HepG2 (cell line): ENCODE data around the gene PSMC5. TPM values are rescaled to one million over a fixed set of nuclear protein-coding genes. Genes with fewer than 3 reads are reported as not detected.

Experiments
- BRCA1 ChIP-seq: sonication (generic); formaldehyde crosslinking; IDR thresholded peaks from 2 replicates; pipeline ENCODE4 v1.4.0; 2020; ENCODE audit warnings: missing genetic modification reagents
- CENPT ChIP-seq: sonication (generic); formaldehyde crosslinking; IDR thresholded peaks from 2 replicates; pipeline ENCODE4 v1.8.0; 2022; ENCODE audit warnings: low read depth, mild to moderate bottlenecking, moderate library complexity, missing genetic modification reagents
- ERF ChIP-seq: IDR thresholded peaks from 2 replicates; pipeline ENCODE4 v1.6.1; 2018; ENCODE audit warnings: missing biosample characterization, missing genetic modification reagents
- HES4 ChIP-seq: sonication (generic); formaldehyde crosslinking; IDR thresholded peaks from 2 replicates; pipeline ENCODE4 v1.9.0; 2021; ENCODE audit warnings: mild to moderate bottlenecking, missing genetic modification reagents, borderline replicate concordance
- HNRNPLL ChIP-seq: fragments of 200-400 bp; formaldehyde crosslinking; IDR thresholded peaks from 2 replicates; pipeline ENCODE4 v1.6.1; 2017; ENCODE audit warnings: mild to moderate bottlenecking, low read depth, low read length; ENCODE audit not compliant: poor library complexity, severe bottlenecking
- KDM2A ChIP-seq: sonication (generic); formaldehyde crosslinking; IDR thresholded peaks from 2 replicates; pipeline ENCODE4 v1.4.0; 2020; ENCODE audit warnings: low read depth, missing genetic modification reagents, borderline replicate concordance
- KLF12 ChIP-seq: sonication (generic); formaldehyde crosslinking; IDR thresholded peaks from 2 replicates; pipeline ENCODE4 v1.4.0; 2020; ENCODE audit warnings: missing genetic modification reagents, borderline replicate concordance
- MBD4 ChIP-seq: IDR thresholded peaks from 2 replicates; pipeline ENCODE4 v1.6.1; 2012; ENCODE audit warnings: low read length, inconsistent platforms, borderline replicate concordance
- MLXIP ChIP-seq: sonication (generic); formaldehyde crosslinking; IDR thresholded peaks from 2 replicates; pipeline ENCODE4 v1.9.0; 2021; ENCODE audit warnings: missing genetic modification reagents, borderline replicate concordance
- SOX13 ChIP-seq, 3 experiments: fragments of 450-650 bp in 1 of 3; sonication (generic) in 1 of 3; formaldehyde crosslinking in 1 of 3; IDR thresholded peaks in 2 of 3; conservative IDR thresholded peaks in 1 of 3; 2 replicates each; pipeline versions ENCODE4 v1.5.0 to v1.6.1; 2016 to 2020; ENCODE audit warnings: antibody characterized with exemption in 1 of 3, mild to moderate bottlenecking in 1 of 3, missing compliant biosample characterization in 1 of 3, missing genetic modification reagents in 1 of 3, moderate library complexity in 1 of 3
- TOE1 ChIP-seq: sonication (generic); formaldehyde crosslinking; IDR thresholded peaks from 2 replicates; pipeline ENCODE4 v1.4.0; 2020; ENCODE audit warnings: mild to moderate bottlenecking, missing genetic modification reagents
- ZBTB20 ChIP-seq: sonication (generic); formaldehyde crosslinking; IDR thresholded peaks from 2 replicates; pipeline ENCODE4 v1.8.1; 2023; ENCODE audit warnings: missing genetic modification reagents, low read depth, mild to moderate bottlenecking, borderline replicate concordance
- ZBTB7A ChIP-seq: sonication (generic); formaldehyde crosslinking; IDR thresholded peaks from 2 replicates; pipeline ENCODE4 v1.8.0; 2022; ENCODE audit warnings: mild to moderate bottlenecking, missing genetic modification reagents
- ZFAT ChIP-seq: sonication (generic); formaldehyde crosslinking; conservative IDR thresholded peaks from 2 replicates; pipeline ENCODE4 v1.8.1; 2023; ENCODE audit warnings: missing genetic modification reagents, inconsistent platforms
- ZFP36L1 ChIP-seq: sonication (generic); formaldehyde crosslinking; IDR thresholded peaks from 2 replicates; pipeline ENCODE4 v1.8.0; 2022; ENCODE audit warnings: mild to moderate bottlenecking, missing genetic modification reagents, moderate library complexity
- ZNF296 ChIP-seq: sonication (generic); formaldehyde crosslinking; conservative IDR thresholded peaks from 2 replicates; pipeline ENCODE4 v1.5.0; 2020; ENCODE audit warnings: mild to moderate bottlenecking, missing genetic modification reagents
- ZNF432 ChIP-seq: sonication (generic); formaldehyde crosslinking; IDR thresholded peaks from 2 replicates; pipeline ENCODE4 v1.5.0; 2020; ENCODE audit warnings: missing genetic modification reagents, mild to moderate bottlenecking, borderline replicate concordance
- ZNF496 ChIP-seq: sonication (generic); formaldehyde crosslinking; IDR thresholded peaks from 2 replicates; pipeline ENCODE4 v1.8.1; 2023; ENCODE audit warnings: mild to moderate bottlenecking, moderate library complexity, missing genetic modification reagents; ENCODE audit not compliant: insufficient replicate concordance
- ZNF615 ChIP-seq: sonication (generic); formaldehyde crosslinking; IDR thresholded peaks from 2 replicates; pipeline ENCODE4 v1.5.0; 2020; ENCODE audit warnings: mild to moderate bottlenecking, missing genetic modification reagents, borderline replicate concordance
- ZNF678 ChIP-seq: sonication (generic); formaldehyde crosslinking; IDR thresholded peaks from 2 replicates; pipeline ENCODE4 v1.4.0; 2020; ENCODE audit warnings: mild to moderate bottlenecking, missing genetic modification reagents
- ZNF790 ChIP-seq: sonication (generic); formaldehyde crosslinking; IDR thresholded peaks from 2 replicates; pipeline ENCODE4 v1.8.0; 2022; ENCODE audit warnings: missing genetic modification reagents, mild to moderate bottlenecking, borderline replicate concordance
- polyA plus RNA-seq, 8 experiments: library from polyadenylated mRNA; depleted of rRNA in 3 of 8; stranded (reverse) in 7 of 8; unstranded in 1 of 8; fragments of >200 nt; fragmentation: Illumina TruSeq in 4 of 8; extraction: Trizol in 4 of 8; gene quantifications; 2 replicates each; pipeline versions ENCODE4 v1.2.1 to v1.2.3, GENCODE V29; 2011 to 2016; ENCODE audit warnings: low read depth in 4 of 8, missing spikeins in 1 of 8, mixed read lengths in 1 of 8; ENCODE audit not compliant: insufficient read depth in 1 of 8
- total RNA-seq, 5 experiments: library from RNA; depleted of rRNA; stranded (reverse); fragments of >200 nt; fragmentation: Illumina TruSeq; extraction: Trizol; gene quantifications; 2 replicates each; pipeline ENCODE4 v1.2.3, GENCODE V29; 2016; ENCODE audit warnings: low read depth in 1 of 5
- TF ChIP-seq, protein P1 (sequence below): sonication (generic); formaldehyde crosslinking; IDR thresholded peaks from 2 replicates; pipeline ENCODE4 v1.4.0; 2020; ENCODE audit warnings: missing genetic modification reagents
- TF ChIP-seq, protein P2 (sequence below): sonication (generic); formaldehyde crosslinking; IDR thresholded peaks from 2 replicates; pipeline ENCODE4 v1.8.1; 2022; ENCODE audit warnings: mild to moderate bottlenecking, missing genetic modification reagents

Gene PSMC5
- total and polyA plus RNA-seq, 2 of the 13 experiments (the other 11 are each of a cell fraction or from before 2014, with no cell fraction given), result 35.3 to 128 TPM

GRCh38 chr17:63842540-63843386 is 15.5 kb downstream of the PSMC5 start, which contains the start of gene SMARCD2 (continued):
- TF ChIP-seq HES4 (CRISPR knock-in tag) (peak; percentile 81), ZFP36L1 (CRISPR knock-in tag) (peak; percentile 63; the same call in 1 of the 2 replicates), ZNF496 (CRISPR knock-in tag) (no peak), ZNF296 (CRISPR knock-in tag) (no peak), MLXIP (CRISPR knock-in tag) (peak; percentile 90), HNRNPLL (peak; percentile 87), TOE1 (CRISPR knock-in tag) (peak; percentile 94; the same call in 1 of the 2 replicates), KLF12 (CRISPR knock-in tag) (peak; percentile 99), ZBTB20 (peak; percentile 84; the same call in 1 of the 2 replicates), ZBTB7A (peak; percentile 54; the same call in 1 of the 2 replicates), ERF (CRISPR knock-in tag) (peak; percentile 98), ZNF678 (no peak), KDM2A (CRISPR knock-in tag) (peak; percentile 96), SOX13 (IDR thresholded peaks at IDR 0.05) (peak; percentile 78), SOX13 (CRISPR knock-in tag; conservative IDR thresholded peaks at IDR 0.05 in 1 of 2, IDR thresholded peaks at IDR 0.05 in 1 of 2) (peak in 1 of 2 experiments; percentile 80; a peak in 2 of 4 replicates), ZFAT (CRISPR knock-in tag) (peak; percentile 45; the same call in 1 of the 2 replicates), ZNF615 (CRISPR knock-in tag) (no peak), CENPT (CRISPR knock-in tag) (0 out of 2 replicates have a peak, but pooled peaks have one; percentile 40), ZNF790 (CRISPR knock-in tag) (peak; percentile 95), ZNF432 (CRISPR knock-in tag) (no peak), BRCA1 (CRISPR knock-in tag) (peak; percentile 97), MBD4 (no peak)
- TF ChIP-seq, protein P1, sequence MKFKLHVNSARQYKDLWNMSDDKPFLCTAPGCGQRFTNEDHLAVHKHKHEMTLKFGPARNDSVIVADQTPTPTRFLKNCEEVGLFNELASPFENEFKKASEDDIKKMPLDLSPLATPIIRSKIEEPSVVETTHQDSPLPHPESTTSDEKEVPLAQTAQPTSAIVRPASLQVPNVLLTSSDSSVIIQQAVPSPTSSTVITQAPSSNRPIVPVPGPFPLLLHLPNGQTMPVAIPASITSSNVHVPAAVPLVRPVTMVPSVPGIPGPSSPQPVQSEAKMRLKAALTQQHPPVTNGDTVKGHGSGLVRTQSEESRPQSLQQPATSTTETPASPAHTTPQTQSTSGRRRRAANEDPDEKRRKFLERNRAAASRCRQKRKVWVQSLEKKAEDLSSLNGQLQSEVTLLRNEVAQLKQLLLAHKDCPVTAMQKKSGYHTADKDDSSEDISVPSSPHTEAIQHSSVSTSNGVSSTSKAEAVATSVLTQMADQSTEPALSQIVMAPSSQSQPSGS, result peak; percentile 94
- TF ChIP-seq, protein P2, sequence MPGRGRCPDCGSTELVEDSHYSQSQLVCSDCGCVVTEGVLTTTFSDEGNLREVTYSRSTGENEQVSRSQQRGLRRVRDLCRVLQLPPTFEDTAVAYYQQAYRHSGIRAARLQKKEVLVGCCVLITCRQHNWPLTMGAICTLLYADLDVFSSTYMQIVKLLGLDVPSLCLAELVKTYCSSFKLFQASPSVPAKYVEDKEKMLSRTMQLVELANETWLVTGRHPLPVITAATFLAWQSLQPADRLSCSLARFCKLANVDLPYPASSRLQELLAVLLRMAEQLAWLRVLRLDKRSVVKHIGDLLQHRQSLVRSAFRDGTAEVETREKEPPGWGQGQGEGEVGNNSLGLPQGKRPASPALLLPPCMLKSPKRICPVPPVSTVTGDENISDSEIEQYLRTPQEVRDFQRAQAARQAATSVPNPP (CRISPR knock-in tag), result peak; percentile 99
